Islet of Langerhans (tissue), 1 donor: ENCODE data around the gene TLR4.

Experiments
- FAIRE-seq: peaks from one replicate; lab custom pipeline; 2011; peaks lifted over from hg19 to GRCh38; lab: Jason Lieb, UNC

Gene TLR4

DNA sequence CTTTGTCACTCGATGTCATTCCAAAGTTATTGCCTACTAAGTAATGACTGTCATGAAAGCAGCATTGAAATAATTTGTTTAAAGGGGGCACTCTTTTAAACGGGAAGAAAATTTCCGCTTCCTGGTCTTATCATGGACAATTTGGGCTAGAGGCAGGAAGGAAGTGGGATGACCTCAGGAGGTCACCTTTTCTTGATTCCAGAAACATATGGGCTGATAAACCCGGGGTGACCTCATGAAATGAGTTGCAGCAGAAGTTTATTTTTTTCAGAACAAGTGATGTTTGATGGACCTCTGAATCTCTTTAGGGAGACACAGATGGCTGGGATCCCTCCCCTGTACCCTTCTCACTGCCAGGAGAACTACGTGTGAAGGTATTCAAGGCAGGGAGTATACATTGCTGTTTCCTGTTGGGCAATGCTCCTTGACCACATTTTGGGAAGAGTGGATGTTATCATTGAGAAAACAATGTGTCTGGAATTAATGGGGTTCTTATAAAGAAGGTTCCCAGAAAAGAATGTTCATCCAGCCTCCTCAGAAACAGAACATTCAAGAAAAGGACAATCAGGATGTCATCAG lies 11.3 kb downstream of the TLR4 start:
- FAIRE-seq: no peak

DNA sequence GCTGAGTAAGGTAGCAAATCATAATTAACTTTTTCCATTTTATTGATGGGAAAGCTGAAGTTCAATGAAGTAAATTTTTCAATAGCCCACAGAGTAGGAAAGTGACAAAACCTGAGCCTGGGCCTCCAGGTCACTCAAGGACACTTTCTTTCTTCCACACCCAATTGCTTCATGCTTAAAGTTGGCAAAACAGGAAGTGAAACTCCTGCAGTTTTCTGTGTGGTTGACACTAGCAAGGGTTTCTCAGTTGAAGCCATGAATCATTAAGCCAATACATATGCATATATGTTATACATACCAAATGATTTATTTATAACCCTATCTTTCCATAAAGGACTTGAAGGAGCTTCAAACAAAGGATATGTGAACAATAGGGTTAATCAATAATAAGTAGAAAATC lies 13.9 kb downstream of the TLR4 start:
- FAIRE-seq: no peak

DNA sequence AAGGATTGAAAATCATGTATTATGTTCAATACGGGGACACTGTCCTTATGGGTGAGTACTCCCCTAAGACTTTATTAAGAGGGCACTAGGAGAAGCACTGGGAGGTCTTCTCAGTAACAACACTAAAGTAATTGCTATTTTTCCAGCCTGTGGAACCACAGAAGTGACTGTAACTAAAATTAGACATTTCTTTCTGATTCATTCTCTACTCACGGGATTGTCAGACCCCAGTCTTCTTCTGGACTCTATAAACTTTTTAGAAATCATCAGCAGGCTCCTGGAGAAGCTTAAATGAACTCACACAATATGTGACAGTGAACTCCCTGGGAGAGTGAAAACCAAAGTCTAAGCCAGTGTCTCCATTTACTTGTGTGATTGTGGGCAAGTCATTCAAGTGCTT lies 14.5 kb downstream of the TLR4 start:
- no peak for FAIRE-seq

- no peak for FAIRE-seq
These were observed 15.1 kb downstream of the TLR4 start for GRCh38 chr9:117719161-117719920.

DNA sequence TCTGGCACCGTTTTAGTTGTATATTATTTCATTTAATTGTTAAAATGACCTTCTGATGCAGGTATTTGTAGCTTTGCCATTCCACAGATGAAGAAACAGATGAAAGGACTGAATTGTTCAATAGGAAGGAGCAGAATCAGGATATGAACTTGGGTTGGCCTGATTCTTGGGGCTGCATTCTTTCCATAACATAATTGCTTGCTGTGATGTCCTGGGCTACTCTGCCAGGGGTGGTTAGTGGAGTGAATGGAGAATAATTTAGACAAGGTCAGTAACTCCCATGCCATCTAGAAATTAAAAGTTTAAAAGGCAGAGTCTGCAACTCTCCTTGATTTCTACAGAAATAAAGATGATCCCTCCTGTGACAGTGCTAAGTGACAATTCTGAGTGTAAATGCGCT lies 15.9 kb downstream of the TLR4 start:
- no peak for FAIRE-seq

DNA sequence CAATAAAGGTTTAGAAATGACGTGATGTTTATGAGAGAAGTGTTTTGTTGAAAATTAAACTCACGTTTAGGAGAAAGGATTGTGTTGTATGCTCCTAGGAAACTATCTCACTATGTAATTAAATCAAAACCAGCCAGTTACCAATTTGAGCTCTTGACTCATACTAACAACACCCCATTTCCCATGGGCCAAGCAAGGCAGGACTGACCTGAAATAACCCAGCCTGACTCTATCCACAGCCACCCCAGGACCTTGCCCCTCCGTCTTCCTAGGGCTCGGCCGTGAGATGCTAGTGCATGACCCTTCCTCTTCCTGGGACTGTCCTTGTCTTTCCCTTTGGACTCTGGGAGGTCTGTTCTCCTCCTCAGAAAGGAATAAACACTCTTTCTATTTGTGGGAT lies 16.4 kb downstream of the TLR4 start:
- no peak for FAIRE-seq

GRCh38 chr9:117720987-117721386 lies 16.8 kb downstream of the TLR4 start:
- FAIRE-seq: no peak

DNA sequence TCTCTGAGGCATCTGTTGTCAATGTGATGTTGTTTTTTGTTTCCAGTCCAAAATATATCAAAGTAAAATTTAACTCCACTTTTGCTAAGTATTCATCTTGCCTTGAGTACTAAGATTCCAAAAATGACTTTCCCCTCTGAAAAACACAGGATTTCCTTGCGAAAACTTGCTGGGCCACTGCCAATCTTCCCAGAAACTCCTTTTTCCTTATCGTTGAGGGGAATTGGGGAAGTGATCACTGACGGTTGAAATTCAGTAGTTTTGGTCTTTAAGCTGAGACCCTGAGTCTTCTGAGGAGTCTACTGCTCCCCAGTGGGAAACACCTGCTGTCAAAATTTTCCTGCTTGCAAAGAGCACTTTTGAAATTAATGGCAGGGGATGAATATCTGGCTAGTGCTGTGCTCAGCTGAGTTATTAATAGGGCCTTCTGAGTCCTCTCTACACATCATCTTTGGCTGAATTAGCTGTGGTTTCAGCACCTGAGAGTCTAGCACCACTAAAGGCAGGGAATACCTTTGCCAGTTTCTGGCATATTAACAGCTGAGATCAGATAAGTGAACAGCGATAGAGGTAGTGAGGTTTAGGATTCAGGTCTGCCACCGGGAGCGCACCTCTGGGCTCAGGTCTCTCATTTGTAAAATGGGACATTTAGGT lies 18.0 kb downstream of the TLR4 start:
- no peak for FAIRE-seq

DNA sequence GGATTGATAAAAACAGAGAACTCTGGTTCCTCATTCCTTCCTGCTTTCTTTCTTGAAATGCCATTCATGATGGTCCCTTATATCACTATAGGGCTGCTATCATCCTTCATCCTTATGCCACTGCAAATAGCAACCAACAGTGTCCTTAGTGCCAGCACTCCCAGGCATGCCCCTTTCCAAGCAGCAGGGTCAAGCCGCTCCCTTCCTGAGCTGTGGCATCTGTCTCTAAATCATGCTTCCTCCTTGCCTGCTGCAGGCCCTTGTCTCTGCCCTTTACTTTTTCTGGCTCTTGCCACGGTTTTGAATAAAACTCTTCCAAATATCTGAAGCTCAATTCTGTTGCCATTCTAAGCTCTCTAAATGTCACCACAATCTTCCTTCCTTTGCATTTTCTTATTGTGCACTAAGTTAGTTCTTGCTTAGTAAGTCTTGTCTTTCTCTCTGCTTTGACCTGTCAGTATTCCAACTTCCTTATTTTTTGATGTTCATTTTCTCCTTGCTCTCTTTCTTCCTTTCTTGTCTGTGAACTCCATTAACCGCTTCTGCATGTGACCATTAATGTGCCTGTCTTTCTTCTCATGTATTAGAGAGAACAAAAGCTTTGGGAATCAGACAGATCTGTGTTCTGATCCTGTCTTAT lies 19.9 kb downstream of the TLR4 start:
- no peak for FAIRE-seq

DNA sequence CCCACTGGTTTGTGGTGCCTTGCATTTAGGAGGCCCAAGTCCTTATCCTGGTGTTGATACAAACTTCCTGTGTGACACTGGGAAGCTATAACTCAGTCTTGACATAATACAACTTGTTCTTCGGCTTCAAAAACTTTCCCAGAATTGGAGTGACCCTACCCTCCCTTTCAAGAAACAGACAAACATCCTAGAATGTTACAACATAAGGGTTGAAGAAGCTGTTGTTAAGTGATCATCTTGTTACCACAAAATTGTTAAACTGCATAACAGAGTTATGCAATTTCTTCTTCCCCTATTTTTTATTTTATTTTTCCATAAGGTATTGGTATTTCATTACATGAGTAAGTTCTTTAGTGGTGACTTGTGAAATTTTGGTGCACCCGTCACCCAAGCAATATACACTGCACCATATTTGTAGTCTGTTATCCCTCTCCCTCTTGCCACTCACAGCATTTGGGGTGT lies 21.3 kb downstream of the TLR4 start:
- no peak for FAIRE-seq

- FAIRE-seq: no peak
These were observed 25.2 kb downstream of the TLR4 start for GRCh38 chr9:117729375-117729774.

DNA sequence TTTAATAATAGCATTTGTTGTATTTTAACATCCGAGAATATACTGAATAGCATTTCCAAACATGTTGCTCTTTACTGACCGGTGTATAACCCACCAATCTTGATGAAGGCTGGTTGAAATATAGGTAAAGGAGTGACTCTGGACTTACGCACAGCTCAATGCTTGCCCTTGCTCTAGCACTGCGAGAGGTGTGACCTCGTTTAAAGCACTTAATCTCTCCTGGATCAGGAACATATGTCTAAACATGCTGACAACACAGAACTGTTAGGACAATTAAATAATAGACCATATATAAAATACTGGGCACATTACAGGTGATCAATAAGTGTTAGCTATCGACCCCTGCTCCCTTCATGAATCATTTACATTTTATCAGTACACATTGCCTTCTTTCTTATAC lies 28.3 kb downstream of the TLR4 start:
- no peak for FAIRE-seq

DNA sequence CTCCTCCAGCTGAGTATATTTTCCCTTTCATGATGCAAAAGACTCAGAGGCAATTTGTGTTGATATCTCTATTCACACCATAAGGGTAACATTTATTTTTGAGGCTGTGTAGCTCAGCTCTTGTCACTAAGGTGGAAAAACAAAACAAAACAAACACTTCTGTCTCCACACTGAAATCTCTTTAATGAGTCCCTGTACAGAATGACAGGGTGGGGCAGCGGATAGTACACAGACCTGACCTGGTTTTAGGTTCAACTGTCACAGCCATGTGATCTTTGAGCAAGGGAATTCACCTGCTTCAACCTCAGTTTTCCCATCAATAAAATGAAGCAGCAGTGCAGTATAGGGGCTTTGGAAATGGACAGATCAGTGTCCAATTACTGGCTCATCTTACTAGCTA lies 29.3 kb downstream of the TLR4 start:
- FAIRE-seq: no peak

- no peak for FAIRE-seq
These were observed 29.9 kb downstream of the TLR4 start for GRCh38 chr9:117734082-117734481.

DNA sequence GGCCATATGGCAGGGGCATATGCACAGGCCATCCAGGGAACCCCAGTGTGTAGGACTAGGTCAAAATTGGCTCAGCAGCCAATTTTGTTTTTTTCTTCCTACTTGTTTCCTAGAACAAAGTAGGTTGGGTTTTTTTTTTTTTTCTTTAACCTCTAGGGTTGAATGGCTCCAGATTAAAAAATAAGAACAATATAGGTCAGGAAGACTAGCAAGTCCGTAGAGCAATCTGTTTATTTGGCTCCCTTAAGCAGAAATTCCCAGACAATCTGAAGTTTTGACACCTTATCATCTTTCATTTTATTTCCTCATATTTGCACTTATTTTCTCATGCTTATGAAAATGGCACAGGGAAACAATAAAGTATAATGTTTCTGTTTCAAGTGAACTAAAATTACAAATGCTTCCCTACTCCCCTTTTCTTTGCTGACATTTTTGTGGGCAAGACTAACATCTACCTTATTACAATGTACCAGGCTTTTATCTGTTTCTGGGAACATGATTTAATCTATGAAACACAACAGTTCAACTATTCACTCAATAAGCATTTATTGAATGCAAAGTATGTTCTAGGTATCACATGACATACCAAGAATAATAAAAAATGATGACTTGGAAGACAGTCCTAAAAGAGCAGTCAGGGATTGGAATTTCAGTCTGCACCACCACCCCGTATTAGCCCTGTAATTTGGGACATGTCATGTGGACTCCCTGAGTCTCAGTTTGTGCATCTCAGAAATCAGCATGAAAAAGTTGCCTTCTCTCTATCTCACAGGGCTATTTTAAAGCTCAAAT lies 30.5 kb downstream of the TLR4 start:
- FAIRE-seq: no peak

GRCh38 chr9:117737721-117738226 lies 33.6 kb downstream of the TLR4 start:
- no peak for FAIRE-seq

DNA sequence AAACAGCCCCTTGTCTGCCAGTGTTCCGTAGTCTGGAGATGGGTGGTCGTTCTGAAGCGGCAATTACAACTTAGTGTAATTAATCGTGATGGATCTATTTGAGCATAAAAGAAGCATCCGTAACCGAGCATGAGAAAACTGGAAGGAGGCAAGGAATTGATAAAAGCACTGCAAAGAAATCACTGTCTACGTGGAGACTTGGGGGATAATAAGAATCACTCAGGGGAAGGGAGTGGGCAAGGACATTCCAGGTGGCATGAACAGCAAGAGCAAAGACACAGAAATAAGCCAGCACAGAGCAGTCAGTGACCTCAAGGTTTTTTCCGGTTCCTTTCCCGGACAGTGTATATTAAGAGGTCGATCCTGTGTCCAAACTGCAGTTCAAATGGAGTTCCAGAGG lies 35.0 kb downstream of the TLR4 start:
- FAIRE-seq: no peak

- no peak for FAIRE-seq
These were observed 35.6 kb downstream of the TLR4 start for GRCh38 chr9:117739624-117740347.

DNA sequence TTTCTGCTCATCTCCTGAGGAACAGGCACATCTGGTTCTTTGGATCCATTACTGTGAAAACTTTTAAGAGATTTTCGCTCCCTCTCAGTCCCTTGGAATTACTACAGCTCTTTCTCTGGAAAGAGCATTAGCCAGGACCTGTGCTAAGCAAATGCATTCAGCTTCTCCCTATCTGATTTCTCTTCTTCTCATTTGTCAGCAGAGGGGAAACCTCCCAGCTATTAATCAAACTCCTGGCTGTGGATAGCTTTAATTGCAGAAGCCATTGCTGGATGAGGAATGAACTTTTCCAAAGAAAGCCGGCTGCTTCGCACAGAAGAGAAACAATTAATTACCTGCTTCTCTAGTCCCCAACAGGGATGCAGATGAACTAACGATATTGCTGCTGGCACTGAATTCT lies 37.9 kb downstream of the TLR4 start:
- FAIRE-seq: no peak

- no peak for FAIRE-seq
These were observed 40.2 kb downstream of the TLR4 start for GRCh38 chr9:117744369-117744768.

- no peak for FAIRE-seq
These were observed 40.7 kb downstream of the TLR4 start for GRCh38 chr9:117744856-117745389.
